ENCODE data around the gene SMG5.
"Not testable (repeated sequence)": the region's sequence is repeated elsewhere in the genome, so short reads cannot be mapped to it uniquely, and the experiment has no call there.

SMG5 gene, protein sequence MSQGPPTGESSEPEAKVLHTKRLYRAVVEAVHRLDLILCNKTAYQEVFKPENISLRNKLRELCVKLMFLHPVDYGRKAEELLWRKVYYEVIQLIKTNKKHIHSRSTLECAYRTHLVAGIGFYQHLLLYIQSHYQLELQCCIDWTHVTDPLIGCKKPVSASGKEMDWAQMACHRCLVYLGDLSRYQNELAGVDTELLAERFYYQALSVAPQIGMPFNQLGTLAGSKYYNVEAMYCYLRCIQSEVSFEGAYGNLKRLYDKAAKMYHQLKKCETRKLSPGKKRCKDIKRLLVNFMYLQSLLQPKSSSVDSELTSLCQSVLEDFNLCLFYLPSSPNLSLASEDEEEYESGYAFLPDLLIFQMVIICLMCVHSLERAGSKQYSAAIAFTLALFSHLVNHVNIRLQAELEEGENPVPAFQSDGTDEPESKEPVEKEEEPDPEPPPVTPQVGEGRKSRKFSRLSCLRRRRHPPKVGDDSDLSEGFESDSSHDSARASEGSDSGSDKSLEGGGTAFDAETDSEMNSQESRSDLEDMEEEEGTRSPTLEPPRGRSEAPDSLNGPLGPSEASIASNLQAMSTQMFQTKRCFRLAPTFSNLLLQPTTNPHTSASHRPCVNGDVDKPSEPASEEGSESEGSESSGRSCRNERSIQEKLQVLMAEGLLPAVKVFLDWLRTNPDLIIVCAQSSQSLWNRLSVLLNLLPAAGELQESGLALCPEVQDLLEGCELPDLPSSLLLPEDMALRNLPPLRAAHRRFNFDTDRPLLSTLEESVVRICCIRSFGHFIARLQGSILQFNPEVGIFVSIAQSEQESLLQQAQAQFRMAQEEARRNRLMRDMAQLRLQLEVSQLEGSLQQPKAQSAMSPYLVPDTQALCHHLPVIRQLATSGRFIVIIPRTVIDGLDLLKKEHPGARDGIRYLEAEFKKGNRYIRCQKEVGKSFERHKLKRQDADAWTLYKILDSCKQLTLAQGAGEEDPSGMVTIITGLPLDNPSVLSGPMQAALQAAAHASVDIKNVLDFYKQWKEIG

GRCh38 chr1:156282479-156283222, at the start of gene SMG5:
SMG5 (minus strand) TSS chr1:156282825; CDS start chr1:156282680, 145 bp downstream.
- Mint-ChIP-seq H3K27me3 (no peaks in the 10 kb centered on the region), H3K4me1 (ENCODE audit: low read depth) (peaks cover 76% of the 10 kb centered on the region)

DNA sequence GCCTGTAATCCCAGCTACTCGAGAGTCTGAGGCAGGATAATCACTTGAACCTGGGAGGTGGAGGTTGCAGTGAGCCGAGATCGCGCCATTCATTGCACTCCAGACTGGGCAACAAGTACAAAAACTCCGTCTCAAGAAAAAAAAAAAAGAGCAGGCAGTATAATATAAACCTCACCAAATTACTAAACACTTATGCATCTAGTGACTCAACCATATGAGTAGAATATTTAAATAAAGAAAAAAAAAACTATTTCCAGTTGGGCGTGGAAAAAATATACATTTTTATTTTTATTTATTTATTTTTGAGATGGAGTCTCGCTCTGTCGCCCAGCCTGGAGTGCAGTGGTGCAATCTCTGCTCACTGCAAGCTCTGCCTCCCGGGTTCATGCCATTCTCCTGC, 40.6 kb upstream of the SMG5 start:
- H3K9me3 Mint-ChIP-seq; H3K27me3 Mint-ChIP-seq; H3K4me1 Mint-ChIP-seq (ENCODE audit: low read depth); intact Hi-C loops (cut with micrococcal nuclease); H3K27ac Mint-ChIP-seq; H3K4me3 Mint-ChIP-seq: not testable (repeated sequence)
- H3K36me3 Mint-ChIP-seq (ENCODE audit: low read depth), result peaks cover 89% of the 10 kb centered on the region

More at GRCh38 chr1:156282479-156283222, at the start of gene SMG5:
- H3K36me3 Mint-ChIP-seq (ENCODE audit: low read depth), result peaks cover 64% of the 10 kb centered on the region
- H3K9me3 Mint-ChIP-seq, result no peaks in the 10 kb centered on the region
- peak within 1 kb of the TSS; percentile 93 for H3K4me3 Mint-ChIP-seq
- peak within 1 kb of the TSS; percentile 93 for H3K27ac Mint-ChIP-seq
- intact Hi-C loops (cut with micrococcal nuclease), result loop anchor here (10.0 kb wide), 1 partner anchor 52 kb away; the partner anchor contains the start of genes CCT3 and TSACC

GRCh38 chr1:156320560-156320959, 37.9 kb upstream of the SMG5 start:
- no peaks in the 10 kb centered on the region for H3K9me3 Mint-ChIP-seq
- H3K36me3 Mint-ChIP-seq (ENCODE audit: low read depth), result peaks cover 93% of the 10 kb centered on the region
- no peak overlapping the region for H3K27ac Mint-ChIP-seq
- no peaks in the 10 kb centered on the region for H3K27me3 Mint-ChIP-seq
- intact Hi-C loops (cut with micrococcal nuclease), result no loop called here
- H3K4me3 Mint-ChIP-seq, result no peak overlapping the region
- H3K4me1 Mint-ChIP-seq (ENCODE audit: low read depth), result no peaks in the 10 kb centered on the region

DNA sequence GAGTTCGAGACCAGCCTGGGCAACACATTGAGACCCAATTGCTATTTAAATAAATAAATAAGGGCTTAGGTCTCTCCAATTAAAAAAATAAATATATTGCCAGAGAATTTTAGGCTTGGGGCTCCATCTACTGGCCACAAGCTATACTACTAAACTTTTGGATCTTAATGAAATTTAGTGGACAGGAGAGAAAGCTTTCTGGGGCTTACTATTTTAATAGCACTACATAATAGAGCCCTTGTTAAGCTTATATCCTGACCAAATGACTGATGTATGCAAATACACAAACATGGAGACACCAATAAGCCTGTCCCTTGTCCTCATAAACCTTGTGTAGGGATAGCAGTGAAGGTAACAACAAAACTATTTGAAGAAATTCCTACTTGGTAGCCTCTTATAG, 37.0 kb upstream of the SMG5 start:
- no peaks in the 10 kb centered on the region for H3K9me3 Mint-ChIP-seq
- no peak overlapping the region for H3K27ac Mint-ChIP-seq
- no peaks in the 10 kb centered on the region for H3K27me3 Mint-ChIP-seq
- H3K4me1 Mint-ChIP-seq (ENCODE audit: low read depth), result peaks cover 5% of the 10 kb centered on the region
- H3K36me3 Mint-ChIP-seq (ENCODE audit: low read depth), result peaks cover 91% of the 10 kb centered on the region
- intact Hi-C loops (cut with micrococcal nuclease), result no loop called here
- no peak overlapping the region for H3K4me3 Mint-ChIP-seq

DNA sequence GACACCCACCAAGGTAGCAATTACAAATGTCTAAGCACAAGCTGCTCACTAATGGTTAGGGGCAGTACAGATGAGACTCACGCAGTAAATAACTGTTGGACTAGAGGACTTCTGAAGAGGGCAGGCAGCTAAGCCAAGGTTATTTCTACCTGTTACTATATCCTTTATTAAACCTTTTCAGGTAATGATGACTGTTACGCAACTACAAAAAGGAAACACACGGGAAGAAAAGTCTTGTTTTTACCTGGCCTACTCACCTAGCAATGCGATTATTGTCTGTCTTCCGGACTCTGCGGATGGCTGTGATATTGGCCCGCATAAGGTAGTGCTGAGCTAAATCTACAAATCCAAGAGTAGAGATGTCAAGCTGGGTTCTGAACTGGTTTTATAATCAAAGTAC, 34.3 kb upstream of the SMG5 start:
- H3K4me1 Mint-ChIP-seq (ENCODE audit: low read depth), result peaks cover 11% of the 10 kb centered on the region
- H3K27ac Mint-ChIP-seq, result no peak overlapping the region
- intact Hi-C loops (cut with micrococcal nuclease), result no loop called here
- no peak overlapping the region for H3K4me3 Mint-ChIP-seq
- no peaks in the 10 kb centered on the region for H3K9me3 Mint-ChIP-seq
- H3K27me3 Mint-ChIP-seq, result no peaks in the 10 kb centered on the region
- peaks cover 91% of the 10 kb centered on the region for H3K36me3 Mint-ChIP-seq (ENCODE audit: low read depth)

GRCh38 chr1:156310962-156311361, 28.3 kb upstream of the SMG5 start:
- intact Hi-C loops (cut with micrococcal nuclease), result no loop called here
- Mint-ChIP-seq H3K4me1 (ENCODE audit: low read depth) (peaks cover 11% of the 10 kb centered on the region), H3K9me3 (no peaks in the 10 kb centered on the region), H3K36me3 (ENCODE audit: low read depth) (peaks cover 92% of the 10 kb centered on the region), H3K27me3 (no peaks in the 10 kb centered on the region), H3K4me3 (no peak overlapping the region), H3K27ac (no peak overlapping the region)

DNA sequence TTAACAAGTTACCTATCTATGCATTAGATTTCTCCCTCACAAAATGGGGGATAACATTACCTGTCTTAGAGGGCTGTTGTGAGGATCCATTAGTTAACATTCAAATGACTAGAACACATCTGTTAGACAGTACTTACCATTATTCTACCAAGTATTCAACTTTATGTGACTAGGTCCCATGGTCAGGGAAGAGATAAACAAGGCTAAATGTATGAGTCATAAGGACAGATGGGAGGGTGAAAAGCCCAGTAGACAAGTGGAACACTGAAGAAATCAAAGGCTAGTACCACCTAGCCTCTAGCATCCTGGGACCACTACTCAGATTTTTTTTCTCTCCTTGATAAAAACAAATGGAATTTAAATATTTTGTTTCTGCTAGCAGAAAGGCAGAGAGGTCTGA, 25.5 kb upstream of the SMG5 start:
- Mint-ChIP-seq H3K4me3 (no peak overlapping the region), H3K4me1 (ENCODE audit: low read depth) (peaks cover 5% of the 10 kb centered on the region), H3K27ac (no peak overlapping the region), H3K27me3 (no peaks in the 10 kb centered on the region), H3K9me3 (no peaks in the 10 kb centered on the region), H3K36me3 (ENCODE audit: low read depth) (peaks cover 95% of the 10 kb centered on the region)
- intact Hi-C loops (cut with micrococcal nuclease), result no loop called here

DNA sequence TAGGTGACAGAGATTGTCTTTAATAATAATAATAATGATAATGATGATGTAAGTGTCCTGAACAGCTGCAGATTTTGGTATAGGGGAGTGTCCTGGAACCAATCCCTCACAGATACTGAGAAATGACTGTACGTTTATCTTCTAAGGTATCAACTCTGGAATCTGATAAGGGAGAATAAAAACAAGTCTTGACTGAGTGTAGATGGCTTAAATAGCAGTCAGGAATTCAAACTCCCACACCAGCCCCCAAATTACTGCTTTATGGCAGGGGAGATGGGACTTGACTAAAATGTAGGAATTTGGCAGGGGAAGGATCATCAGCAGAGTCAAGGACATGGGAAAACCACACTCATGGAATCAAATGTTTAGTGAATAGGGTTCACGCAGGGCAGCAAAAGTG, 22.6 kb upstream of the SMG5 start:
- no peaks in the 10 kb centered on the region for H3K4me1 Mint-ChIP-seq (ENCODE audit: low read depth)
- H3K36me3 Mint-ChIP-seq (ENCODE audit: low read depth), result peaks cover 69% of the 10 kb centered on the region
- H3K9me3 Mint-ChIP-seq, result no peaks in the 10 kb centered on the region
- no peaks in the 10 kb centered on the region for H3K27me3 Mint-ChIP-seq
- intact Hi-C loops (cut with micrococcal nuclease), result no loop called here
- no peak overlapping the region for H3K4me3 Mint-ChIP-seq
- no peak overlapping the region for H3K27ac Mint-ChIP-seq

GRCh38 chr1:156303241-156303640, 20.6 kb upstream of the SMG5 start:
- Mint-ChIP-seq H3K9me3 (no peaks in the 10 kb centered on the region), H3K27me3 (no peaks in the 10 kb centered on the region), H3K36me3 (ENCODE audit: low read depth) (peaks cover 50% of the 10 kb centered on the region), H3K27ac (no peak overlapping the region), H3K4me3 (no peak overlapping the region), H3K4me1 (ENCODE audit: low read depth) (no peaks in the 10 kb centered on the region)
- intact Hi-C loops (cut with micrococcal nuclease), result no loop called here

DNA sequence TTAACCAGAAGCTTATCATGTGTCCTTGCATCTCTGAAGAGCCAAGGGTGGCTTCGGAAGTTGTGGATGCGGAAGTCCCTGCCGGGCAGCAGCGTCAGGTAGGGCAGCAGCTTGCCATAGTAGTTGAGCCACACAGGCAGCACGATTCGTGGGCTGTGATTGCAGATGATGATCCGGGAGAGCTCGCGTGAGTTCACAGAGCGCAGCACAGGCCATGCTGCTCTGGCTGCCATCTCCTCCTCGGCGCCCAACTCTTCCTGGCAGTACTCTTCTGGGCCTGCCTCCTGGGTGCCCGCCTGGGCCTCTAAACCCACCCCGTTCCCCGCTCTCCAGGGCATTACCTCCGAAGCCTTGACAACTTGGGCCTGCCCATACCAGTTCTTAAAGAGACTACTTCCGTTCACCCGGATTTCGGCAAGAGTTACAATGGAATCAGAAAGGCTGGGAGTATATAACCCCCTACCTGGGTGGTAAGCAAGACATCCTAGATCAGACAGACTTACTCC, 16.3 kb upstream of the SMG5 start, which contains the start of gene VHLL:
VHLL (minus strand) TSS at position 456 of the 506 bp plus-strand sequence; CDS start at position 338, 118 bp downstream.
- no peak within 1 kb of the TSS for H3K4me3 Mint-ChIP-seq
- H3K27me3 Mint-ChIP-seq, result peaks cover 1% of the 10 kb centered on the region
- intact Hi-C loops (cut with micrococcal nuclease), result no loop called here
- H3K4me1 Mint-ChIP-seq (ENCODE audit: low read depth), result peaks cover 15% of the 10 kb centered on the region
- no peaks in the 10 kb centered on the region for H3K9me3 Mint-ChIP-seq
- peaks cover 26% of the 10 kb centered on the region for H3K36me3 Mint-ChIP-seq (ENCODE audit: low read depth)
- no peak within 1 kb of the TSS for H3K27ac Mint-ChIP-seq

- Mint-ChIP-seq H3K4me3 (peak within 1 kb of the TSS; percentile 97), H3K4me1 (ENCODE audit: low read depth) (peaks cover 48% of the 10 kb centered on the region), H3K27ac (peak within 1 kb of the TSS; percentile 92), H3K27me3 (peaks cover 1% of the 10 kb centered on the region), H3K36me3 (ENCODE audit: low read depth) (peaks cover 47% of the 10 kb centered on the region), H3K9me3 (no peaks in the 10 kb centered on the region)
- intact Hi-C loops (cut with micrococcal nuclease), result no loop called here
Measured at GRCh38 chr1:156295391-156295947, 12.8 kb upstream of the SMG5 start, which contains the start of gene GLMP. GLMP (minus strand) TSS chr1:156295679; CDS start chr1:156295645, 34 bp downstream.

GRCh38 chr1:156293895-156294294, 11.3 kb upstream of the SMG5 start:
- Mint-ChIP-seq H3K27me3 (peaks cover 1% of the 10 kb centered on the region), H3K9me3 (no peaks in the 10 kb centered on the region), H3K4me3 (peak overlapping the region; percentile 97), H3K36me3 (ENCODE audit: low read depth) (peaks cover 51% of the 10 kb centered on the region), H3K27ac (no peak overlapping the region), H3K4me1 (ENCODE audit: low read depth) (peaks cover 53% of the 10 kb centered on the region)
- intact Hi-C loops (cut with micrococcal nuclease), result no loop called here

- Mint-ChIP-seq H3K36me3 (ENCODE audit: low read depth) (peaks cover 60% of the 10 kb centered on the region), H3K4me1 (ENCODE audit: low read depth) (peaks cover 53% of the 10 kb centered on the region), H3K9me3 (no peaks in the 10 kb centered on the region), H3K4me3 (peak overlapping the region; percentile 30), H3K27ac (peak overlapping the region; percentile 38), H3K27me3 (peaks cover 1% of the 10 kb centered on the region)
- intact Hi-C loops (cut with micrococcal nuclease), result no loop called here
Measured at GRCh38 chr1:156293098-156293434, 10.4 kb upstream of the SMG5 start.

All from dendritic cell treated with granulocyte-macrophage colony-stimulating factor and Interleukin-4, amounts not matched to agents 40 ng/mL and 50 ng/mL, for 4 days (primary cell).